Retina (tissue), 1 donor: ENCODE data around the gene SLC29A1.
"Not testable (repeated sequence)": the region's sequence is repeated elsewhere in the genome, so short reads cannot be mapped to it uniquely, and the experiment has no call there.

Experiments used
- DNase-seq: peaks from one replicate; pipeline ENCODE4 v3.0.0-alpha.2; 2016

Gene SLC29A1

GRCh38 chr6:44223319-44224028 is at the start of gene SLC29A1:
Gene SLC29A1 (plus strand): TSS chr6:44223595. CDS start chr6:44227314, 3,719 bp downstream.
- peak; percentile 73 for DNase-seq

- no peak for DNase-seq
Measured at GRCh38 chr6:44176130-44176761, 47.1 kb upstream of the SLC29A1 start.

- DNase-seq = no peak
Measured at GRCh38 chr6:44176762-44177509, 46.5 kb upstream of the SLC29A1 start.

- no peak for DNase-seq
Measured at GRCh38 chr6:44177691-44178423, 45.5 kb upstream of the SLC29A1 start.

GRCh38 chr6:44178424-44179071 is 44.8 kb upstream of the SLC29A1 start:
- DNase-seq = no peak

GRCh38 chr6:44179072-44179536 is 44.3 kb upstream of the SLC29A1 start:
- no peak for DNase-seq

- no peak for DNase-seq
Measured at GRCh38 chr6:44179648-44180047, 43.7 kb upstream of the SLC29A1 start.

- DNase-seq = no peak
Measured at GRCh38 chr6:44180406-44180805, 43.0 kb upstream of the SLC29A1 start.

GRCh38 chr6:44180886-44181285 is 42.5 kb upstream of the SLC29A1 start:
- DNase-seq = no peak

GRCh38 chr6:44181784-44182183 is 41.6 kb upstream of the SLC29A1 start:
- DNase-seq = not testable (repeated sequence)

- no peak for DNase-seq
Measured at GRCh38 chr6:44182911-44183390, 40.4 kb upstream of the SLC29A1 start.

GRCh38 chr6:44183783-44184182 is 39.6 kb upstream of the SLC29A1 start:
- DNase-seq = no peak

- not testable (repeated sequence) for DNase-seq
Measured at GRCh38 chr6:44185356-44185755, 38.0 kb upstream of the SLC29A1 start.

GRCh38 chr6:44185953-44186634 is 37.3 kb upstream of the SLC29A1 start:
- DNase-seq = peak; percentile 36

GRCh38 chr6:44186635-44187025 is 36.8 kb upstream of the SLC29A1 start:
- no peak for DNase-seq

GRCh38 chr6:44188819-44189218 is 34.6 kb upstream of the SLC29A1 start:
- DNase-seq = no peak

GRCh38 chr6:44189257-44189656 is 34.1 kb upstream of the SLC29A1 start:
- no peak for DNase-seq

- DNase-seq = no peak
Measured at GRCh38 chr6:44190715-44191114, 32.7 kb upstream of the SLC29A1 start.

GRCh38 chr6:44192428-44193041 is 30.9 kb upstream of the SLC29A1 start:
- DNase-seq = no peak

- no peak for DNase-seq
Measured at GRCh38 chr6:44193307-44193910, 30.0 kb upstream of the SLC29A1 start.

GRCh38 chr6:44194326-44194725 is 29.1 kb upstream of the SLC29A1 start:
- DNase-seq = no peak
